T-helper 1 cell treated with Interleukin-12 subunit alpha and Interleukin-12 subunit beta and Interleukin-4 antibody, amounts not matched to agents 30 μg/mL and 1 μg/mL, for 36 hours (primary cell): ENCODE results near the gene SLC6A6.

Experiments used
- H3K27ac Mint-ChIP-seq: one replicate; pipeline ENCODE4 v1.8.0; 2021; ENCODE audit warnings: mild to moderate bottlenecking, mixed read lengths
- H3K27me3 Mint-ChIP-seq: one replicate; pipeline ENCODE4 v1.8.0; 2021; ENCODE audit warnings: low read depth, mixed read lengths
- H3K36me3 Mint-ChIP-seq: one replicate; pipeline ENCODE4 v1.8.0; 2021; ENCODE audit warnings: low read depth, mixed read lengths
- H3K4me1 Mint-ChIP-seq: one replicate; pipeline ENCODE4 v1.8.0; 2021; ENCODE audit warnings: low read depth, mixed read lengths
- H3K4me3 Mint-ChIP-seq: one replicate; pipeline ENCODE4 v1.8.0; 2021; ENCODE audit warnings: mild to moderate bottlenecking, moderate library complexity, mixed read lengths
- H3K9me3 Mint-ChIP-seq: one replicate; pipeline ENCODE4 v1.8.0; 2021; ENCODE audit warnings: mixed read lengths

Gene SLC6A6

GRCh38 chr3:14438262-14438661, 35.9 kb downstream of the SLC6A6 start:
- Mint-ChIP-seq H3K36me3 (peaks cover 4% of the 10 kb centered on the region), H3K27me3 (no peaks in the 10 kb centered on the region), H3K9me3 (no peaks in the 10 kb centered on the region), H3K4me1 (peaks cover 24% of the 10 kb centered on the region), H3K27ac (no peak overlapping the region), H3K4me3 (no peak overlapping the region)

- H3K27me3 Mint-ChIP-seq: no peaks in the 10 kb centered on the region
- peaks cover 7% of the 10 kb centered on the region for H3K36me3 Mint-ChIP-seq
- H3K9me3 Mint-ChIP-seq: no peaks in the 10 kb centered on the region
- peaks cover 19% of the 10 kb centered on the region for H3K4me1 Mint-ChIP-seq
- no peak overlapping the region for H3K4me3 Mint-ChIP-seq
- H3K27ac Mint-ChIP-seq: no peak overlapping the region
Measured at GRCh38 chr3:14438929-14439328, 36.5 kb downstream of the SLC6A6 start.

DNA sequence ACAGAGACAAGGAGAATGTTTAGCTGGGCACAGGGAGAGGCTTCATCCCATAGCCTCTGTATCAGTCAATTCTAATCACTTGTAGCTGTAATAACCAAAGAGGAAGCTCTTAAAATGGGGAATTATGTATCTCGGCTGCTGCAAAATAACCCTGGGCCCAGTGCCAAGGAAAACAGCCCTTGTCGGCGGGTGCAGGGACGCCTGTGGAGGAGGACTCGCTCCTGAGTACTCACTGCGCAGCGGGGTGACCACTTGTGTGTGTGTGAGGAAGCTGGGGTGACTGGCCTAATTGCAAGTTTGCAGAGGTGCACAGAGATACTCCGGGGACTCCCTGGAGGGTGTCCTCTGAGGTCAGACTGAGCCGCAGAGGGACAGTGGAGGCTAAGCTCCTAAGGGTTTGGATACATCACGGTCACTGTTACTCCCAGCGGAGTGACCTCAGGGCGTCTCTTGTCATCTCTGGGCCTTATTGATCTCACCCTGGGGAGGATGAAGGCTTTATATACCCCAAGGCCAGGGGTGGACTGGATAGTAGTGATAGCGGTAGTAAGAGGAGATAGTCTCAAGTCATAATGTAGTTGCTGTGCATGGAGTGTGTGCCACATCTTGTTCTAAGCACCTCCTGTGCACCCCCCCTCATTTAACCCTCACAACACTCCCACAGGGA, 37.2 kb downstream of the SLC6A6 start:
- peaks cover 10% of the 10 kb centered on the region for H3K36me3 Mint-ChIP-seq
- no peak overlapping the region for H3K4me3 Mint-ChIP-seq
- H3K27me3 Mint-ChIP-seq: no peaks in the 10 kb centered on the region
- H3K9me3 Mint-ChIP-seq: no peaks in the 10 kb centered on the region
- H3K27ac Mint-ChIP-seq: no peak overlapping the region
- H3K4me1 Mint-ChIP-seq: peaks cover 12% of the 10 kb centered on the region

DNA sequence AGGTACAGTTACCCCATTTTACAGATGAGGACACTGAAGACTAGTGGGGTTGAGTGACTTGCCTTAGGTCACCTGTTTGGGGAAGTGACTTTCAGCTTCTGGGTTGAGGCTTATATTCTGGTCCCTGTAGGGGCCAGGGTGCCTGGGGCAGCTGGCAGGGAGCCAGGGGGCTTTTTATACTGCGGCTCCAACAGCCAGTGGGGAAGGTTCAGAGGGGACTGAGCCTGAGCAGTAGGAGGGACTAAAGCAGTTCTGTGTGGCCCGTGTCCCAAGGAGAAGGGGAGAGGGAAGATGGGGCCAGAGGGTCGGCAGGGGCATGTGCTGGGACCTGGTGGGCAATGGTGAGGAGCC, 37.7 kb downstream of the SLC6A6 start:
- Mint-ChIP-seq H3K4me1 (peaks cover 10% of the 10 kb centered on the region), H3K36me3 (peaks cover 8% of the 10 kb centered on the region), H3K27ac (no peak overlapping the region), H3K27me3 (no peaks in the 10 kb centered on the region), H3K4me3 (no peak overlapping the region), H3K9me3 (no peaks in the 10 kb centered on the region)

GRCh38 chr3:14440531-14441239, 38.3 kb downstream of the SLC6A6 start:
- H3K4me1 Mint-ChIP-seq: peaks cover 8% of the 10 kb centered on the region
- no peaks in the 10 kb centered on the region for H3K9me3 Mint-ChIP-seq
- H3K27me3 Mint-ChIP-seq: no peaks in the 10 kb centered on the region
- H3K27ac Mint-ChIP-seq: no peak overlapping the region
- H3K4me3 Mint-ChIP-seq: no peak overlapping the region
- peaks cover 10% of the 10 kb centered on the region for H3K36me3 Mint-ChIP-seq

DNA sequence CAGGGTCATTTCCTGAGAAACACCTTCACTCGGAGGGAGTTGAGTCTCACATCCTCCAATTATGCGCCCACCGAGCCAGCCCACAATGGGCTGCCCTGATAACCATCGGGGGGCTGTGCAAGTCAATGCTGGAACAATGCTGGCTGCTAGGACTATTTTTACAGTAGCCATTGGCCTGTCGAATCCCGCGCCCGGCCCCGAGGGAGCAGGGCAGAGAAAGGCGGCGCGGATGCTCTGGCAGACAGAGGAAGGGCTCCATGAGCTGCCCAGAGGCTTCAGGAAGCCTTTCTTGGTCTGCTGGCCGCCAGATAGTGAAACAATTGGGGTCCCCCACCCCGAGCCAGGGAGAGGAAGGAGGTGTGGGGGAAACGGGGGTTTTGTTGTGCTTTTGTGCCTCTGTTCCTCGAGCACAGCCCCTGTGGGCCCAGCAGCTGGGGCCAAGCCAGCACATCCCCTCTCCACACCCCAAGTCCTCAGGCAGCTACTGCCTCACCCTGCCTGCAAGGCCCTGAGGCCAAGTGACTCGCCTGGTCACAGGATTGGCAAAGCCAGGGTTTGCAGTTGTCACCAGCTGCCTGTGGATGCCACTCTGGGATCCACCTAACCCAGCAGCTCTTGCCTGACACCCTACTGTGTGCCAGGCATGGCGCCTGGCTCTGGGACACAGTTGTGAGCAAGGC, 39.0 kb downstream of the SLC6A6 start:
- peaks cover 8% of the 10 kb centered on the region for H3K4me1 Mint-ChIP-seq

GRCh38 chr3:14441920-14442300, 39.5 kb downstream of the SLC6A6 start:
- Mint-ChIP-seq H3K27ac (no peak overlapping the region), H3K4me3 (no peak overlapping the region), H3K36me3 (peaks cover 20% of the 10 kb centered on the region), H3K4me1 (peaks cover 5% of the 10 kb centered on the region), H3K27me3 (no peaks in the 10 kb centered on the region), H3K9me3 (no peaks in the 10 kb centered on the region)

More for the DNA sequence above, 39.0 kb downstream of the SLC6A6 start:
- Mint-ChIP-seq H3K27me3 (no peaks in the 10 kb centered on the region), H3K9me3 (no peaks in the 10 kb centered on the region), H3K36me3 (peaks cover 16% of the 10 kb centered on the region), H3K4me3 (no peak overlapping the region), H3K27ac (no peak overlapping the region)

DNA sequence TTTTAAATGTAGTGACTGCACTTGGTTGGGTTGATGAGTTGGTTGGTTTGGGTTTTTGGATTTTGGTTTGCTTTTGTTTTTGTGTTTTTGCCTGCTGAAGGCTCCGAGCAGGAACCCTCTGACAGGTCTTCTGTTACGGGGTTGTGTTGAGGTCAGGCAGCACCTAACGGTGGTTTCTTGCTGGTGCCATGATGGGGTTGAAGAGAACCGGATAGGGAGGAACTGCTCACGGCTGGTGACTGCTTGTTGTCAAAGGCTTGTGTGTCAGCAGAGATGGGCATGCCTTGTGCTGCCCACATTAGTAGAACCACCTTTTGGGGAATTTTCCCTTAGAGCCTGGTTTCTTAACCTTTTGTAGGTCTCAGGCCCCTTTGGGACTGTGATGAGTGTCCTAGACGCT, 42.0 kb downstream of the SLC6A6 start:
- Mint-ChIP-seq H3K27ac (no peak overlapping the region), H3K4me3 (no peak overlapping the region), H3K36me3 (peaks cover 37% of the 10 kb centered on the region), H3K27me3 (no peaks in the 10 kb centered on the region), H3K4me1 (peaks cover 5% of the 10 kb centered on the region), H3K9me3 (no peaks in the 10 kb centered on the region)

DNA sequence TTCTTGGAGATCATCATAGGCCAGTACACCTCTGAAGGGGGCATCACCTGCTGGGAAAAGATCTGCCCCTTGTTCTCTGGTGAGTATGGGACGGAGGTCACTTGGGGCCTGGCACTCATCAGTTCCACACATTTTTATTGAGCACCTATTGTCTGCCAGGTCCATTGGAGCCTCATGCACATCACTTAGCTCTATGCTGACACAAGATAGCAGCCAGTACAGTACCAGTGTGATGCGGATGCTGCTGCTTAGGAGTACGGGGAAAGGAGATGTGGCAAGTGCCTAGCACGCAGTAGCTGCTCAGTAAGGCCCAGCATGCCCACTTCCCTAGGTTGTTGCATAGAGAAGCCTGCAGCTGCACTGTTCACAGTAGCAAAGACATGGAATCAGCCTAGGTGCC, 43.4 kb downstream of the SLC6A6 start:
- H3K27ac Mint-ChIP-seq: no peak overlapping the region
- peaks cover 38% of the 10 kb centered on the region for H3K36me3 Mint-ChIP-seq

GRCh38 chr3:14446988-14447570, 44.7 kb downstream of the SLC6A6 start:
- Mint-ChIP-seq H3K4me1 (no peaks in the 10 kb centered on the region), H3K36me3 (peaks cover 44% of the 10 kb centered on the region), H3K9me3 (no peaks in the 10 kb centered on the region), H3K4me3 (no peak overlapping the region), H3K27me3 (no peaks in the 10 kb centered on the region), H3K27ac (no peak overlapping the region)

More for the DNA sequence above, 43.4 kb downstream of the SLC6A6 start:
- Mint-ChIP-seq H3K4me3 (no peak overlapping the region), H3K9me3 (no peaks in the 10 kb centered on the region), H3K27me3 (no peaks in the 10 kb centered on the region), H3K4me1 (no peaks in the 10 kb centered on the region)

GRCh38 chr3:14448063-14448462, 45.7 kb downstream of the SLC6A6 start:
- H3K27ac Mint-ChIP-seq: no peak overlapping the region
- no peaks in the 10 kb centered on the region for H3K4me1 Mint-ChIP-seq
- no peak overlapping the region for H3K4me3 Mint-ChIP-seq
- H3K27me3 Mint-ChIP-seq: no peaks in the 10 kb centered on the region
- peaks cover 44% of the 10 kb centered on the region for H3K36me3 Mint-ChIP-seq
- H3K9me3 Mint-ChIP-seq: no peaks in the 10 kb centered on the region

DNA sequence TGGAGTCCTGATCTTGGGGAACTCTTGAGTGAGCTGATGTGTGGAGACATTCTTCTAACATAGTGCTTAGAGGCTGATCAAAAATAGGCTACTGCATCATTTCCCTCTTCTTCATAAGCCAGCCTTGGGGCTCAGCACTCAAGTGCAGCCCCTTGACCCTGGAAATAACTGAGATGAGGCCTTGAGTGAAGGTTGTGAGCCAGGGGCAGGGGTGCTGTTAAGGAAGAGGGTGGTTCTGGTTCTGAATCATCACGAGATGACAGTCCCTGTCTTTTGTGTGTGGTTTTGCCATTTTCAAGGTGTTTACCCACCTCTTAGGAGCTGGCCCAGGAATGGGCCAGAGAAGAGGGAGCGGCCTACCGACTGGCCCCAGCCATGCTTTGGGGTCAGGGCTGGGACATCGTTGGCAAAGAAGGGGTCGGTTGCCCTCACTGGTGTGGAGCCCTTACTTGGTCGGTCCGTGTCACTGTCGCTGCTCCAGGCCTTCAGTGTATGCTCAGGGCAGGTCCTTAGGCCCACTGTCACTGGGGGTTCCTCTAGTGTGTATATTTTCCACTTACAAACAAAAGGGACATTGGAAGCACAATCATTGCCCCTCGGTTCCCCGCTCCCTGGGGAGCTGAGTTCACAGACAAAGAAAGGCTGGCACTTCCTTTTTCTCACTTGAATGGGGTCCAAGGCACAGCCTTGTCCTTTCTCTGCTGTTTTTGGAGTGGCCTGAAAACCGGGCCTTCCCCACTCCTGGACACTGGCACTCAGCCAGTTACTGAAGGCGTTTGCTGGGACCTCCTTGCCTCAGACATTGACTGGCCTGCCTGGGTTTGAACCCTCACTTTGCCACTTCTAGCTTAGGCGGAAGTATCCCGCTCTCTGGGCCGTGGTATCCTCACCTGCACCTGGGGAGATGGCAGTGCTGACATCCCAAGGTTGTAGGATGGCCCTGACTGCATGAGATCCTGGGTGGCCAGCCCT, 46.6 kb downstream of the SLC6A6 start:
- no peak overlapping the region for H3K4me3 Mint-ChIP-seq
- H3K27ac Mint-ChIP-seq: no peak overlapping the region
- H3K9me3 Mint-ChIP-seq: no peaks in the 10 kb centered on the region
- peaks cover 41% of the 10 kb centered on the region for H3K36me3 Mint-ChIP-seq
- no peaks in the 10 kb centered on the region for H3K27me3 Mint-ChIP-seq
- H3K4me1 Mint-ChIP-seq: no peaks in the 10 kb centered on the region

DNA sequence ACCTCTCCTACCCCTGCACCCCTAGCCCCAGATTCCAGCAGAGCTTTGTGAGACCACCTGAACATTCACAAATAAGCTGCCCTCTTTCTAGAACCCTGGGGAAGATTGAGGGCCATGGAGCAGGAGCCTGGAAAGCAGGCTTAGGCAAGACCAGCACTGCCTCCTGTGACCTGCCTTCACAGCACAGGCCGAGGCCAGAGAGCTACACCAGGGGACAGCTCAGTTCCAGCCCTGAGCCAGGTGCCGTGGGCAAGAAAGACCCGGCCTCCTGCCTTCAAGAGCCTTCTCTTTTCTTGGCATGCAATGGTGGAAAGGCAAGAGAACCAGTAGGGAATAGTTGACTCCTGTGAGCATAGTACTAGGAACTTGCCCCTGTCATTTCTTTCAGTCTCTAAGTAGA, 48.1 kb downstream of the SLC6A6 start:
- no peaks in the 10 kb centered on the region for H3K4me1 Mint-ChIP-seq
- no peaks in the 10 kb centered on the region for H3K27me3 Mint-ChIP-seq
- peaks cover 41% of the 10 kb centered on the region for H3K36me3 Mint-ChIP-seq
- no peak overlapping the region for H3K4me3 Mint-ChIP-seq
- no peak overlapping the region for H3K27ac Mint-ChIP-seq
- no peaks in the 10 kb centered on the region for H3K9me3 Mint-ChIP-seq
